GM19467 (cell line): ENCODE measurements around the gene KAZN.

Experiments
- ATAC-seq: cut with Tn5 transposase; IDR thresholded peaks from one replicate; pipeline ENCODE4 v1.9.1; 2021; ENCODE audit warnings: mild to moderate bottlenecking, moderate library complexity; ENCODE audit not compliant: unreplicated experiment

Gene KAZN

DNA sequence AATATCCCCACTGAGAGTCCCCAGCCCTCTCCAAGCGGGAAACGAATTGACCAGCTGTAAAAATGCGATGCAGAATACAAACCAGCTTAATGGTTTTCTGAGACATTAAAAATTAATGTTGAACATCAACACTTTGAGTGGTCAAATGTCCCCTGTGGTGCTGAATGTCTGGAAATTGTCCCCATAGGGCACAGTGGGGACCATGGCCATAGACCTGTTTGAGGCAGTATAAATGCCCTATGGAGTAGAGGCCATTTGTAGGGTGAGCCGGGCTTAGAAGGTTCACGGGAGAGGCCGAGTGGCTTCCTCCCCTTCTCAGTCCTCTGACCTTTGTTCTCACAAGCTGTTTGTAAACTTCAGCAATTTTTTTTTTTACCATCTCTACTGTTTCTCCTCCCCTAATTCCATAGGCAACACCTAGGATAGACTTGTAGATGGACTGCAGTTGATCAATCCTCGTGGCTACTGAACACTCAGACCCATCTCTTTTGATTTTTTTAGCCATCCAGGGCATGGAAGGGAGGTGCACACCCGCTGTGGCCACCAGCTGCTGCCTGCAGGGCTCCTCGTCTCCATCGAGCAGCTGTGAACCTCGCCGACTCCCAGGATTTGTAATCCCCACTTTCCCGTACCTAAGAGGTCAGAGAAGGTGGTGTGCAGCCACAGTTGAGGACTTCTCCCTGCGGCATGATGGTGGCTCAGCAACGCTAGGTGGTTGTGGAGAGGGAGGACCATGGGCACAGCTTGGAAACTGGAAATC lies 41.0 kb downstream of the KAZN start:
- no peak for ATAC-seq

DNA sequence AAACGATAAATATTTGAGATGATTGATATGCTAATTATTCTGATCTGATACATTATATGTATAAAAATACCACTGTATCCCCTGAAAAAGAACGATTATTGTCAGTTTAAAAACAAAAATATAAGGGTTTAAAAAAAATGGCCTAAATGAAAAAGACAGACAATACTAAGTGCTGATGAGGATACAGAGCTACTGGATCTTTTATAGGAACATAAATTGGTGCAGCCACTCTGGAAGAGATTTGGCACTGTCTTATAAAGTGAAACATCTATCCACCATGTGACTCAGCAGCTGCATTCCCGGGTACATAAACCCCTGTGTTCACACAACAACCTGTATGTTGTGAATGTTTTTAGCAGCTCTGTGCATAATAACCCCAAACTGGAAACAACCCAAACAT lies 44.2 kb downstream of the KAZN start:
- ATAC-seq: no peak

DNA sequence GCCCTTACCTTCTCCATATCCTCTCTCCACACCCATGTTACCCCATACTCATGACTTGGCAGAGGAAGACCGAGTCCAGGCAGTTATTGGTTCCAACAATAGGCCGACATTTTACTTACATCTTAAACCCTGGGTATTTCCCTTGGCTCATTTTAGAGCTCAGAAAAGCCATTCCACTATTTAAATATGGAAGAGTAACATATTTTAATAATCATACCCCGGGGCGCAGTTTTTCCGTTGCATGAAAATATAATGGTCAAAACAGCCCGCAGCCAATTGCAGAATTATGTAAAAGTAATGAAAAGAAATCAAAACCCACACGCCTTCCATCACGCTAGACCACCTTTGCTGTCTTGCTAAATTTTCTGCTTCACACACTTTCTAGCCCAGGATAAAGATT lies 48.5 kb downstream of the KAZN start:
- no peak for ATAC-seq

DNA sequence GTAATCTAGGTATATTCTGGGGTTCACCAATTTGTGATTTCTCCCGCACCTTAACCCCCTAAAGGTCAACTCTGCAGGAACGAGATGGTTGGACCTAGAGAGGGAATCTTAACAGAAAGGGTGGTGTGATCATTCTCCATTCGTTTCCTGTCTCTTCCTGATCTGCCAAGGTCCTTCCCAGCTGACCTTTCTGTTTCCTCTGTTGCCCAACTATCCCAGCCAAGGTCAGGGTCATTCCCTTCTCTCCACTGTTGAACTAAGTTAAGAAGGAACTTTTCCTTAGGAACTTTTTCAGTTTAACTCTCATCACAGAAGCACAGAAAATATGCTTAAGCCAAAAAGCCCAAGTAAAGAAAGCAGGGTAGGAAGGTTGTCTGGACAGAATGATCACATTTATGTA lies 49.3 kb downstream of the KAZN start:
- no peak for ATAC-seq

DNA sequence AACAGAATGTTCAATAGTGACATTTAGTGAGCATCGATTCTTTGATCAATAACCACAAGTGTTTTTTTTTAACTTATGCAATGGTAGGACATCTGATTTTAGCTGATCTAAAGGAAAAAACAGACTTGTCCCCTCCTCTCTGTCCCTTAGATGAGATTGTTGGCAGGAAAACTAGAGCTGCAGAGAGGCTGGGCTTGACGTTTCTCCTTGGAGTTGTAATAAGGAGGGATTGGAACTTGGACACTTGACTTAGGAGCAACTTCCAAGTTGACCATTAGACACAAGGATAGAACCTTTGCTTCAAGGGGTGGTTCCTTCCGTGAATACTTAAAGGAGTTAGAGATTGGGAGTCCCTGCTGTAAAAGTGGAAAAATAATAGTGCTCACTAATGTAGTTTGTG lies 49.9 kb downstream of the KAZN start:
- ATAC-seq: no peak

DNA sequence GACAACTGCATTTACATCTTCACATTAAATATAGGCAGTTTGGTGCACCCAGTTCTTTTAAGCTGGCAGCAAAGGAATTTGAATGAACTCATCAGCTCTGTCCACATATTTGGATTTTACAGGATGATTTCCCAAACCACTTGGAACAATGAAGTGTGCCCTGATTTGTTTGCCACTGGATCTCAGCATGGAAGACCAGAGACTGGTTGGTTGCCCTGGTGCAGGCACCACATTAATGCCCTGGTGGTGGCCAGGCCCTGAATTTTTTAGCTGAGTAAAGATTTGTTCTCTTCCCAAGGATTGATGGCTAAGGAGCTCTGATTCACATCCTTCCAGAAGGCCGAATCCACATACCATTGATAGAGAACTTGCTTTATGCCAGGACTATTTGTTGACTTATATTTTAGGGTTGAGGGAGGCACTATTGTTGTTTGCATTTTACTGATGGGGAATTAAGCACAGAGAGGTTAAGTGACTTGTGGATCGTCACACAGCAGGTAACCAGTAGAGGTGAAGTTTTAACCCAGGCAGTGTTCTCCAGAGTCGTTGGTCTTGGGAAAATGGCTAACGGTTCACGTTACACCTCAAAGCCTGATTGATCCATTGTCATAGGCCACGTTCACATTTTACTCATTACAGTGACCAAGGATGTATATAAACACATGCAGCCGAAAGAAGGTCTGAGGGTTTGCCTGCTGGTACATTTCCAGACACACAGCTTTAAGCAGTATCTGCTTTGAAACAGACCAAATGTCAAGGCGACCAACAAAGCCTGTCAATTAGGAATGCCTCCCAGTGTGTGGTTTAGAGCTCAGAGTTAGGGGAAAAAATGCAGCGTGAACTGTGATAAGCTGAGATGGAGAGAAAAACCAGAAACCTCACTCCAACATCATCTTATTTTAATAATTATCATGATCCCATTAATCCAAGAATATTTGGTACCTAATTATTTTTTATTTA lies 50.7 kb downstream of the KAZN start:
- no peak for ATAC-seq

DNA sequence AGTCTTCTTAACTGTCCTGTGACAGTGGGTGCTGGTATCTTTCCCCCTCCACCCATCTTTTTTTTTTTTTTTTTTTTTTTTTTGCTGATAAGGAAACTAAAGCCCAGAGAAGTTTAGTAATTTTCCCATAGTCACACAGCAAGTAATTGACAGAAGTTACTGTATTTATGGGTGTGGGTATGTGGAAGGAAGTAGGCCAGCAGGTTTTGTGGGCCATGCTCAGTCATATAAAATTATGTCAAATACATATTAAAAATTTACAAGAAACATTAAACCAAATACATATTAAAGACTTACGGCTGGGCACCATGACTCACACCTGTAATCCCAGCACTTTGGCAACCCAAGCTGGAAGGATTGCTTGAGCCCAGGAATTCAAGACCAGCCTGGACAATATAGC lies 51.5 kb downstream of the KAZN start:
- no peak for ATAC-seq

DNA sequence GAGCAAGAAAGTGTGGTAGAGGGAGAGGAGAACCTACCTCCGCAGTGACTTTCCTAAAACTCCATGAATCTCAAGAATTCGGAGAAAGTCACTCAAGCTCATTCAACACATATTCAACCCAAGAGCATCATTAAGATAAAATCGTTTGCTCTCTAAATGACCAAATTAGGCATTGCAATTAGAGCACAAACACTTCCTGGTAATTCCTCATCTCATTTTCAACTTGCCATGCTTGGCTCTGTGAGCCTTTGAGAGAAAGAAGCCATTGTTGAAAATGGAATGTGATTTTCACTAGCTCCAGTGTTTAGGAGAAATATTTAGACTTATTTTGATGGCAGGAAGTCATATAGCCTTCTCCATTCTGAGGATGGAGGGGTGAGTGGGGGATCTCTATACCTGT lies 52.5 kb downstream of the KAZN start:
- ATAC-seq: no peak

DNA sequence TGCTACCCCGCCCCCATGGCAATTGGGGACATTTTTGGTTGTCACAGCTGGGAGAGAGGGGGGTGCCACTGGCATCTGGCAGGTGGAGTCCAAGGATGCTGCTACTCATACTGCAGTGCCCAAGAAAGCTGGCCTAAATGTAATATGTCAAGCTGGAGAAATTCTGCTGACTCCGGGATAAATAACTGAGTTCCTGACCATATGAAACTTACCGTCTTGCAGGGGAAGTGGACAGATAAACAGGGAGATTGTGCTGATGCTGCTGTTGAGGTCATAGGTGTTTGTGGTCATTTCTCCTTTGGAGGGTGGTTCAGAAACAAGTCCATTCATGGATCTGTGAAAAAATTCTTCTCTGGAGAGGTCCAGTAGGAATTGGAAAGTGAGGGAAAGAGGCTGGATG lies 54.4 kb downstream of the KAZN start:
- ATAC-seq: no peak

DNA sequence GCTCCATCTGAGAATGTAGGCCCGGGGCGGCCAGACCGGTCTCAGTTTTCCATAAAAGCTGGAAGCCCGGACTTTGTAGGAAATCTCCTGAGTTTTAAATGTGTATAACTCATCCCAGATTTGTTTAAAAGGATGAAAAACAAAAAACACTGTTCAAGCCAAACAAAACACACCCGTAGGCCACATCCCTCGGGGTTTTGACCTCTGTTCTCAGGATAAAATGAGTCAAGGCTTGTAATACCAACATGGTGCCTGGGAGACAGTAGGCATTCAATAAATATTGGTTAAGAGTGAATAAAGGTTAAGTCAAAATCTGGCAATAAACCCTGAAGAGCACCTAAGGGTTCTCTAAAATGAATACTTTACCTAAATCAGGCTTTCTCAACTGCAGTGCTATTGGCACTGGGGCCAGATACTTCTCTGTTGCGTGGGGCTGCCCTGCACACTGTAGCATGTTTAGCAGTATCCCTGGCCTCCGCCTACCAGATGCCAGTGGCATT lies 55.0 kb downstream of the KAZN start:
- no peak for ATAC-seq

DNA sequence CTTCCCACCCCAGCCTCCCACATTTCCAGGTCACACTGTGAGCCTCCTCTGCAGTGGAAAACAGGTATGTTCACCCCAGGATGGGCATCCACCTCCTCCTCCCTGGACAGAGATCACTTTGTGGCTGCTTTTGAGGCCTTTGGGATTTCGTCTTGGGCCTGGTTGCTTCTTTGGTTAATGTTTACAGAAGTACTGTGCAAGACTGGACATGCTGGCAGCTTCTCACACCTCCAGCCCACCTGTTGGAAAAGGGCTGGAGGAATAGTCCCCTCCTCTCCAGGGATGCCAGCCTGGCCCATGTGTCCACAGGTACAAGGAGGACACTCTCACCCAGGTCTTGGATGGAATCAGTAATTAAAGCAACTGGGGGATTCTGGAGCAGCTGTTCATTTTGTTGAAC lies 56.1 kb downstream of the KAZN start:
- ATAC-seq: no peak

DNA sequence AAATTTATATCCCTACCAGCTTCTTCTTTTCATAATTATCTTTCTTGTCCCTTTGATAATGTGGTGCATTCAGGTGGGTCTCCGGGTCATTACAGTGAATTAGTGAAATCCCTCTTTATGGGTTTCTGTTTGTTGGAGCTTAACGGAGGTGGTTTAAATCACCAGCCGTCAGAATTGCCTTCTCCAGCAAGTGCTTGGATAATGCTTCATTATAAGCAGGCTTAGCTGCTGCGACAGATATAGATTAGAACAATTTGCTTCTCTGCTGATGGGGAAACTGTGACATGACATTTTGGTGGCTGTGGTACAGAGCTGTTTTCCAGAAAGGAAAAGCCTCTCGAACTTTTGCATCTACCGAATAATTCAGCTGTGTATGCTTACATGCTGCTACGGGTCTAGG lies 56.9 kb downstream of the KAZN start:
- no peak for ATAC-seq

DNA sequence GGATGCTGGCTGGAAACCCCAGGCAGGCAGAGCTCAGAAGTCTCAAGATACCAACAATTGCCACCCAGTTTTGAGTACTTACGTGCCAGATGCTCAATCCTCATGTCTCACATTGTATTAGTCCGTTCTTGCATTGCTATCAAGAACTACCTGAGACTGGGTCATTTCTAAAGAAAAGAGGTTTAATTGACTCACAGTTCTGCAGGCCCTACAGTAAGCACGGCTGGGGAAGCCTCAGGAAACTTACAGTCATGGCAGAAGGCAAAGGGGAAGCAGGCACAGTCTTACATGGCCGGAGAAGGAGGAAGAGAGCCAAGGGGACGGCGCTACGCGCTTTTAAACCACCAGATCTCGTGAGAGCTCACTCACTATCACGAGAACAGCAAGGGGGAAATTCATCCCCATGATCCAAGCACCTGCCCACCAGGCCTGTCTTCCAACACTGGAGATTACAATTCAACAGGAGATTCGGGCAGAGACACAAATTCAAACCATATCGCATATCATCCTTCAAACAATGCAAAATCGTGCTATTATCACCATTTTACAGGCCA lies 58.0 kb downstream of the KAZN start:
- no peak for ATAC-seq

DNA sequence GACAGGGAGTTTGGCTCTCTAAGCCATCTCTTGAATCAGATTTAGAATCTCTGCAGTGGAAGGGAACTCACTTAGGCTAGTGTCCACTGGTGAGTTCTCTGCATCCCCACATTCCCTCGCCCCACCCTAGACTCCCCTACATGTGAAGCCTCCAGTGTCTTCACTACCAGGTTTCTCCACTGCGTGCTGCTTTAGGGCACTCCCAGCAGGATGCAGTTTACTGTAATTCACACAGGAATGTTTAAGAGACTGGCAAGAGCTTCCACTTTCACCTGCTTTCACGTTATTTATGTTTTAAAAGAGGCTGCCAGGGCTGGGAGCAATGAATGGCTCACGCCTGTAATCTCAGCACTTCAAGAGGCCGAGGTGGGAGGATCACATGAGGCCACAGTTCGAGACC lies 60.2 kb downstream of the KAZN start:
- no peak for ATAC-seq

DNA sequence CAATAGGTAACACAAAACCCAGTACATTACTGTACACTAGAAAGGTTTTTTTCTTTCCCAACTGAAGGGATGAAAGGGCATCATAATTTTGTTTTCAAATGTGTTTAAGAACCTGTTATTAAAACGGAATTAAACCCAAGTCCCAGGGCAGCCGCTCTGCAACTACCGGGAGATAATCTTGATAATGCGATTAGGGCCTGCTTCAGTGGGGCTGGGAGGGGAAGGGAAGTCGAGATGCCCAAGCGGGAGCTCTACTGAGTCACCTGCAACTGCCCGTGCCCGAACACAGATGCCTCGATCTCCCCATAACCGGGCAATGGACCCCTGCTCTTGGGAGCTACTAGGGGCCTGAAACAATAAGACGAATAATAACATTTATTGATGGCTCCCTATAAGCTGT lies 61.4 kb downstream of the KAZN start:
- no peak for ATAC-seq

DNA sequence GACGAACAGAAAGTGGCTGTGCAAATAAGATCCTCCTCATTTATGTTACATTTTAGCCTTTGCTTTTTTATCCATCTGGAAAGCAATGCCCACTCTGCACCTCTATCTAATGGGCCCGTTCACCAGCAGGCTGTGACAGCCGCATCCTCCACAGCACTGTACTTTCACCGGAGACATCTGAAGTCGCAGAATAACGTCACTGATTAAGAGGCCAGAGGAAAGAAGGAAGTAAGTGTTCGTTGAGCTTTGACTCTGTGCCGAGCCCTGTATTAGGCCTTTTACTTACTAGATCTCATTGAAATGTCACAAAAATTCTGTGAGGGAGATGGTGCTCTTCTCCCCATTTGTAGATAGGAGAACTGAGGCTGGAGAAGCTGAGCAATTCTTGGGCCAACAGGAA lies 62.3 kb downstream of the KAZN start:
- no peak for ATAC-seq

DNA sequence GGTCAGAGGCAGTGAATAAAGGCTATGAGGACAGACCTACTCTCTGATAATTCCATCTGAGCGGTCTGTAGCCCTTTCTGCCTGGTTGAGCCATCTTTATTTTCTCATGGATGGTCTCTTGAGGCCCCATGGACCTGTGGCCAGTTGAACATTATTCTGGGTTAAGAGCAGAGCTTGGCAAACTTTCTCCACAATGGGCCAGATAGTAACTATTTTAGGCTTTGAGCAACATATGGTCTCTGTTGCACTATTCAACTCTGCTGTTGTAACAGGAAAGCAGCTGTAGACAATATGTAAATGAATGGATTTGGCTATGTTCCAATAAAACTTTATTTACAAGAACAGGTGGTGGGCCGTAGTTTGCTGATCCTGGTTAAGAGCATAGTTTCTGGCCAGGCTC lies 62.7 kb downstream of the KAZN start:
- ATAC-seq: no peak

DNA sequence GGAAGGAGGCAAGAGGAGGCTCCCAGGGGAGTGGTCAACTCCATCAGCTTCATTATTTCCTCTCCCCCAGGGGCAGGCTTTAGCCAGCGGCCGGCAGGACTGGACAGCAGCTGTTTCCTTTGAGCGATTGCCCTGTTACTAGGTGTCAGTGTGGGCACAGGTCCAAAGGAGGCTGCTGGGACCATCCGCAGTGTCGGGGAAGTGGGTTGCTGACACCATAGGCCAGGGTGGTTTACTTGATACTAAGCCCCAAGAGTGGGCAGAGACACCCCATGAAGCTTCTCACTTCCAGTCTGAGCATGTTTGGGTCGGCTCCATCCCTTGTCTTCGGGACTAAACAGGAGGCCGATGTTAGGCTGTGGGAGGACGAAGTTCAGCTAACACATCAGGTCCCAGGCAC lies 63.6 kb downstream of the KAZN start:
- ATAC-seq: no peak

DNA sequence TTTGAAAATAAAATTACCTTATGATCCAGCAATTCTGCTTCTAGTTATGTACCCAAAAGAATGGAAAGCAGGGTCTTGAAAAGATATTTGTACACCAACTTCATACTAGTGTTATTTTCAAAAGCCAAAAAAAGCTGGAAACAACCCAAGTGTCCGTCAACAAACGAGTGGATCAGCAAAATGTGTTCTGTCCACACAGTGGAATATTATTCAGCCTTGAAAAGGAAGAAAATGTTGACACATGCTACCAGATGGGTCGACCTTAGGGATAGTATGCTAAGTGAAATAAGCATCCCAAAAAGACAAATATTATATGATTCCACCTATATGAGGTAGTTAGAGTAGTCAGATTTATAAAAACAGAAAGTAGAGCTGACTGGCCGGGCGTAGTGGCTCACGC lies 65.3 kb downstream of the KAZN start:
- no peak for ATAC-seq

DNA sequence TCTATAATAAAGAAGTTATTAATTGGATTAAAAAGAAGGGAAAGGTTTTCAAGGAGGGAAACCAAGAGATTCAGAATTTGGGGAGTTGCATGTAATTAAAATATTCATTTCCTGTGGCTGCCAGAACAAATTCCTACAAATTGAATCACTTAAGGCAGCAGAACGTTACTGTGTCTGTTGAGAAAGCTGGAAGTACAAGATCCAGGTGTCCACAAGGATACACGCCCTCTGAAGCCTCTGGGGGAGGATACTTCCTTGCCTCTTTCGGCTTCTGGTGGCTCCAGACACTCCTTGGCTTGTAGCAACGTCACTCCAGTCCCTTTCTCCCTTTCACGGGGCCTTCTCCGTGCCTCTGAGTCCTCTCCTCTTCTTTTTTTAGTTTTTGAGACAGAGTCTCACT lies 67.9 kb downstream of the KAZN start:
- ATAC-seq: no peak

DNA sequence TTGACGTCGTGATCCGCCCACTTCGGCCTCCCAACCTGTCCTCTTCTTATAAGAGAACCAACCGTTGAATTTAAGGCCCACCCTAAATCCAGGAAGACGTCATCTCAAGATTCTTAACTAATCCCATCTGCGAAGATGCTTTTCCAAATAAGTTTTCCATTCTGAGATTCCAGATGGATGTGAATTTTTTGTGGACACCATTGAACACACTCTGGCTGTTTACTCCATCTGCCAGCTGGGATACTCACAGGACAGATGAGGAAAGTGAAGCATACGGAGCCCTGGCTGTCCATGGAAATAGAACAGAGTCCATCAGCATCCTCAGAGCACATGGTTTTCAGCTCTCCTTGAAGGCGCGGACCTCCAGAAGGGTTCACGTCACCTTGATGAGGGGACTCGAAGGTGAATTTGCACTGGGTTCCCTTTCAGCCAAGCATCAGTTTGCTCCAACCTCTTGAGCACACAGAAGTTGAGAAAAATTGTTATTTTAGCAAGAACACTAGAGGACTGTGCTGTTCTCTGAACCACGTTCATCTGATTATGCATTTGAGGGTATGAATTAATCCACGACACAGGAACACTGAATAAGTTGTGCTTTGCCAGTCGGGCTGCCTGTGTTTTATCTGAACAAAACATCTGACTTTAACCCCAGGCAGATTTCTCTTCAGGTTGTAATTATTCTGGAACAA lies 68.6 kb downstream of the KAZN start:
- no peak for ATAC-seq
